Adrenal gland (tissue), 12 donors: ENCODE data around the gene BCDIN3D. TPM values are rescaled to one million over a fixed set of nuclear protein-coding genes. Genes with fewer than 3 reads are reported as not detected.

Experiments
- DNase-seq, 7 donors: peaks; one replicate each; pipeline ENCODE4 v3.0.0-alpha.2; 2019 to 2020
- H3K27ac ChIP-seq, 5 donors: fragments of 200-600 bp; sonication (generic) in 4 of 5; 1 replicate in 3 of 5; 2 replicates in 2 of 5; pipeline versions ENCODE4 v1.5.1 to v1.8.0; 2016 to 2020; ENCODE audit warnings: mild to moderate bottlenecking in 1 of 5
- H3K27me3 ChIP-seq: fragments of 200-600 bp; 2 replicates; pipeline ENCODE4 v1.8.0; 2021
- H3K36me3 ChIP-seq, 2 donors: fragments of 200-600 bp; replicated peaks in 1 of 2; 1 replicate in 1 of 2; 2 replicates in 1 of 2; pipeline versions ENCODE4 v1.5.1 to v1.8.0; 2018 to 2022
- H3K4me1 ChIP-seq, 2 donors: fragments of 200-600 bp; replicated peaks in 1 of 2; 1 replicate in 1 of 2; 2 replicates in 1 of 2; pipeline versions ENCODE4 v1.5.1 to v1.8.0; 2018 to 2021
- H3K4me3 ChIP-seq, 4 donors: fragments of 200-600 bp; sonication (generic) in 3 of 4; one replicate each; pipeline ENCODE4 v1.5.1; 2016 to 2018
- H3K9me3 ChIP-seq, 3 donors: fragments of 200-600 bp; sonication (generic) in 1 of 3; replicated peaks in 1 of 3; 1 replicate in 2 of 3; 2 replicates in 1 of 3; pipeline versions ENCODE4 v1.5.1 to v1.8.0; 2016 to 2021
- CTCF ChIP-seq, 6 experiments: fragments of 450-650 bp in 4 of 6; fragments of 200-600 bp in 2 of 6; sonication (generic) in 1 of 6; IDR thresholded peaks; 1 replicate in 5 of 6; 2 replicates in 1 of 6; pipeline versions ENCODE4 v1.5.1 to v1.8.0; 2016 to 2021; ENCODE audit warnings: antibody characterized with exemption in 6 of 6, mild to moderate bottlenecking in 2 of 6, moderate library complexity in 1 of 6
- POLR2A ChIP-seq, 2 donors: fragments of 450-650 bp; IDR thresholded peaks; one replicate each; pipeline ENCODE4 v1.6.1; 2017; ENCODE audit warnings: antibody characterized with exemption in 2 of 2, mild to moderate bottlenecking in 2 of 2, moderate library complexity in 1 of 2
- WGBS, 4 donors: extraction: QIAGEN DNeasy Blood & Tissue Kit in 2 of 4; methylation state at CpG; one replicate each; pipeline versions ENCODE4 v1.1.5 to v1.1.7; 2013 to 2017; 5-methylcytosine and 5-hydroxymethylcytosine counted together
- intact Hi-C, 2 donors: fragments of 100-400 bp; cut with DNase I; formaldehyde crosslinking; loops; one replicate each; pipeline versions ENCODE4 v1.14.1 to v1.15.0; 2022 to 2023
- polyA plus RNA-seq, 3 donors: library from polyadenylated mRNA; stranded (reverse); fragments of 200-250 nt in 2 of 3; fragments of 350-450 nt in 1 of 3; fragmentation: Illumina TruSeq in 1 of 3; extraction: RNeasy Lipid Tissue Mini Kit (QIAGEN cat#74804) in 1 of 3; gene quantifications; one replicate each; pipeline ENCODE4 v1.2.3, GENCODE V29; 2013 to 2014
- total RNA-seq, 9 donors: library from RNA; depleted of rRNA in 4 of 9; stranded (reverse); fragments of >200 nt in 4 of 9; fragments of 120-200 nt in 1 of 9; fragmentation: NEBNext Ultra II Directional in 1 of 9; extraction: Animal tissue kit (Norgen Biotek cat#: 25700) in 1 of 9; gene quantifications; one replicate each; pipeline versions ENCODE4 v1.1.0 to v1.2.4, GENCODE V29; 2013 to 2023
- donor health status: healthy with polysubstance abuse.
- donor health status: Bipolar disorder and iron deficiency.
- donor health status: DM: yes; HTN: yes; CAD: no.
- donor health status: DM: no; HTN: no; CAD: no.
- donor health status: DM: no; HTN: no; CAD: no.
- donor health status: DM: yes; HTN: yes; CAD: no.

BCDIN3D gene
- total and polyA plus RNA-seq, 12 donors = 1.9 to 8.9 (median 4.8) TPM

- 89 to 97% (median 94%) methylated on average over 4 of the region's 4 CpGs for WGBS, 4 donors
Measured at GRCh38 chr12:49854976-49855375, 12.1 kb upstream of the BCDIN3D start.

DNA sequence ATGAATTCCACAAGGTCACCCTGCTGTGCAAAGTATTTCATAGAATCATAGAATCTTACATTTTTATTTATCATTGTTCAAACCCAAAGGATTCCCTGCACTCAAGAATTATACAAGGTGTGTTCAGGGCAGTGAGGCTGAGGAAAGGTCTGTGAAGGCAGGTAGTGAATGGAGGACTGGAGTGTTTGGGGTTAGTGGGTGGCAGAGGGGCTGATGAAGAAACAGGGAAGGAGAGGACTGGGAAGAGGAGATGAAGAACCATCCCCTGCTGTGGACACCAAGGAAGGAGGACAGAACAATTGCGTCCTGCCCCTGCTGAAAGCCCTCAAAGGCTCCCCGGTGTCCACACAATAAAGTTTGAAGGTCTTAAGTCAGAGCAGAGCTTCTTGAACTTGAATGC, 10.8 kb upstream of the BCDIN3D start:
- Histone ChIP-seq H3K9me3 (no peaks in the 10 kb centered on the region), H3K27ac (no peak overlapping the region), H3K4me3 (no peak overlapping the region), H3K4me1 (no peaks in the 10 kb centered on the region), H3K27me3 (no peaks in the 10 kb centered on the region), H3K36me3 (no peaks in the 10 kb centered on the region)
- intact Hi-C loops = no loop called here
- WGBS, 4 donors = 80 to 86% (median 84%) methylated on average over 2 of the region's 2 CpGs
- no peak for DNase-seq
- TF ChIP-seq POLR2A (IDR thresholded peaks at IDR 0.05) (no peak), CTCF (IDR thresholded peaks at IDR 0.05) (no peak)

More at GRCh38 chr12:49854976-49855375, 12.1 kb upstream of the BCDIN3D start:
- no peaks in the 10 kb centered on the region for H3K27me3 ChIP-seq
- H3K36me3 ChIP-seq = no peaks in the 10 kb centered on the region
- H3K4me1 ChIP-seq = no peaks in the 10 kb centered on the region
- H3K27ac ChIP-seq = no peak overlapping the region
- H3K9me3 ChIP-seq = no peaks in the 10 kb centered on the region
- H3K4me3 ChIP-seq = no peak overlapping the region
- DNase-seq = no peak
- intact Hi-C loops = no loop called here
- TF ChIP-seq CTCF (IDR thresholded peaks at IDR 0.05) (no peak), POLR2A (IDR thresholded peaks at IDR 0.05) (no peak)

GRCh38 chr12:49847161-49847560, 4.3 kb upstream of the BCDIN3D start:
- H3K4me1 ChIP-seq = peaks cover 8 to 14% of the 10 kb centered on the region in 2 donors
- intact Hi-C loops = loop anchor here in 1 of 2 donors (10.0 kb wide), 1 partner anchor 72 kb away; no protein-coding TSS in a partner anchor

GRCh38 chr12:49846032-49846431, 3.1 kb upstream of the BCDIN3D start:
- no peak for DNase-seq
- Histone ChIP-seq H3K9me3 (no peaks in the 10 kb centered on the region), H3K27me3 (no peaks in the 10 kb centered on the region), H3K4me1 (peaks cover 8 to 23% of the 10 kb centered on the region in 2 donors), H3K27ac (no peak overlapping the region), H3K4me3 (no peak overlapping the region), H3K36me3 (no peaks in the 10 kb centered on the region)
- TF ChIP-seq POLR2A (IDR thresholded peaks at IDR 0.05) (no peak), CTCF (IDR thresholded peaks at IDR 0.05) (no peak)
- 78 to 85% (median 81%) methylated on average over 2 of the region's 2 CpGs for WGBS, 4 donors
- intact Hi-C loops = loop anchor here in 1 of 2 donors (10.0 kb wide), 1 partner anchor 71 kb away; no protein-coding TSS in a partner anchor

More at GRCh38 chr12:49847161-49847560, 4.3 kb upstream of the BCDIN3D start:
- no peak for DNase-seq
- TF ChIP-seq CTCF (IDR thresholded peaks at IDR 0.05) (no peak), POLR2A (IDR thresholded peaks at IDR 0.05) (no peak)
- no peaks in the 10 kb centered on the region for H3K27me3 ChIP-seq
- no peak overlapping the region for H3K27ac ChIP-seq
- no peaks in the 10 kb centered on the region for H3K9me3 ChIP-seq
- no peaks in the 10 kb centered on the region for H3K36me3 ChIP-seq
- no peak overlapping the region for H3K4me3 ChIP-seq
- 40 to 65% (median 45%) methylated on average over 2 of the region's 2 CpGs for WGBS, 4 donors
